ENCODE results near the gene GOPC.

DNA sequence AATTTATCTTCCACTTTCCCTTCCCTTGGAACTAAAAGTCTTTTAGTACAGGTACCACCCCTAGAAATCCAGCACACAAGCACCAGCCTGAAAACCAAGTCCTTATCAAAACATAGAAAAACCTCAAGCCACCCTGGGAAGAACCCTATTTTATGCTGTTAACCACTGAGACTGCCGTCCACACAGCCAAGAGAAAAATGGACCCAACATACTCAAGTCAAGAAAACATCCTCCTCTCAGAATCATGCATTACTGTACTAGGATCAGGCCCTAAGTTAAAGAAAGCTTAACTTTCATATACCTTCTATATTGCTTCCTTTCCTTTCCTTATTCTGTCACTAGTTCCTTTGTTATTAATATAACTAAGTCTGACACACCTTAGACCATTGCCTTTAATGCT lies 16.9 kb upstream of the GOPC start:
- TF ChIP-seq, protein P1, sequence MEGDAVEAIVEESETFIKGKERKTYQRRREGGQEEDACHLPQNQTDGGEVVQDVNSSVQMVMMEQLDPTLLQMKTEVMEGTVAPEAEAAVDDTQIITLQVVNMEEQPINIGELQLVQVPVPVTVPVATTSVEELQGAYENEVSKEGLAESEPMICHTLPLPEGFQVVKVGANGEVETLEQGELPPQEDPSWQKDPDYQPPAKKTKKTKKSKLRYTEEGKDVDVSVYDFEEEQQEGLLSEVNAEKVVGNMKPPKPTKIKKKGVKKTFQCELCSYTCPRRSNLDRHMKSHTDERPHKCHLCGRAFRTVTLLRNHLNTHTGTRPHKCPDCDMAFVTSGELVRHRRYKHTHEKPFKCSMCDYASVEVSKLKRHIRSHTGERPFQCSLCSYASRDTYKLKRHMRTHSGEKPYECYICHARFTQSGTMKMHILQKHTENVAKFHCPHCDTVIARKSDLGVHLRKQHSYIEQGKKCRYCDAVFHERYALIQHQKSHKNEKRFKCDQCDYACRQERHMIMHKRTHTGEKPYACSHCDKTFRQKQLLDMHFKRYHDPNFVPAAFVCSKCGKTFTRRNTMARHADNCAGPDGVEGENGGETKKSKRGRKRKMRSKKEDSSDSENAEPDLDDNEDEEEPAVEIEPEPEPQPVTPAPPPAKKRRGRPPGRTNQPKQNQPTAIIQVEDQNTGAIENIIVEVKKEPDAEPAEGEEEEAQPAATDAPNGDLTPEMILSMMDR (IDR thresholded peaks at IDR 0.05): no peak
- no peak for TF ChIP-seq POLR2AphosphoS5 (IDR thresholded peaks at IDR 0.05)

Data from breast epithelium (tissue), 3 donors.